Naive thymus-derived CD4-positive, alpha-beta T cell (primary cell): ENCODE results near the gene TAGLN. TPM values are rescaled to one million over a fixed set of nuclear protein-coding genes. Genes with fewer than 3 reads are reported as not detected.
A peak's percentile ranks its signal among the peaks of the same experiment; 100 is the strongest.

Experiments used
- ATAC-seq: fragments of 150-1000 bp; cut with Tn5 transposase; 2 replicates; pipeline ENCODE4 v1.10.0; 2021; ENCODE audit warnings: mild to moderate bottlenecking, moderate library complexity
- CTCF ChIA-PET: fragments of 350-600 bp; sonication (Branson Sonifier 250); formaldehyde crosslinking; loops from one replicate; lab custom pipeline; 2021; ENCODE audit warnings: antibody characterized with exemption; lab: Charles Lee
- POLR2A ChIA-PET: fragments of 350-600 bp; sonication (Branson Sonifier 250); formaldehyde crosslinking; loops from one replicate; lab custom pipeline; 2021; ENCODE audit warnings: antibody characterized with exemption, inconsistent platforms; lab: Charles Lee
- DNase-seq, 9 donors: peaks; one replicate each; pipeline versions ENCODE4 v3.0.0 to v3.0.0-alpha.2; 2020 to 2022; ENCODE audit warnings: mixed read lengths in 1 of 9
- H3K27ac ChIP-seq: one replicate; pipeline ENCODE4 v1.7.0; 2013; ENCODE audit warnings: mild to moderate bottlenecking, low read depth, low read length, moderate library complexity
- H3K27me3 ChIP-seq, 2 donors: one replicate each; pipeline ENCODE4 v1.7.0; 2013; ENCODE audit warnings: low read length in 2 of 2, mild to moderate bottlenecking in 2 of 2, moderate library complexity in 2 of 2; ENCODE audit not compliant: control insufficient read depth in 2 of 2, insufficient read depth in 2 of 2
- H3K36me3 ChIP-seq, 3 experiments: 1 replicate in 2 of 3; 2 replicates in 1 of 3; pipeline ENCODE4 v1.7.0; 2013; ENCODE audit warnings: low read length in 3 of 3, mild to moderate bottlenecking in 3 of 3, moderate library complexity in 1 of 3; ENCODE audit not compliant: insufficient read depth in 3 of 3, control insufficient read depth in 2 of 3
- H3K4me1 ChIP-seq, 2 donors: one replicate each; pipeline ENCODE4 v1.7.0; 2013; ENCODE audit warnings: low read length in 2 of 2, mild to moderate bottlenecking in 2 of 2, moderate library complexity in 1 of 2; ENCODE audit not compliant: control insufficient read depth in 2 of 2, insufficient read depth in 2 of 2
- H3K4me3 ChIP-seq: 2 replicates; pipeline ENCODE4 v1.7.0; 2013; ENCODE audit warnings: mild to moderate bottlenecking, low read length
- H3K9me3 ChIP-seq, 3 experiments: 1 replicate in 2 of 3; 2 replicates in 1 of 3; pipeline ENCODE4 v1.7.0; 2013; ENCODE audit warnings: low read length in 3 of 3; ENCODE audit not compliant: control insufficient read depth in 2 of 3
- H3K27ac Mint-ChIP-seq, 9 donors: one replicate each; pipeline ENCODE4 v1.8.0; 2020 to 2022; ENCODE audit warnings: mixed read lengths in 9 of 9, mild to moderate bottlenecking in 8 of 9, moderate library complexity in 5 of 9, inconsistent platforms in 2 of 9
- H3K27me3 Mint-ChIP-seq, 5 donors: one replicate each; pipeline ENCODE4 v1.8.0; 2021 to 2022; ENCODE audit warnings: mixed read lengths in 5 of 5, mild to moderate bottlenecking in 1 of 5
- H3K36me3 Mint-ChIP-seq, 5 donors: one replicate each; pipeline ENCODE4 v1.8.0; 2020 to 2022; ENCODE audit warnings: mixed read lengths in 5 of 5, mild to moderate bottlenecking in 3 of 5, inconsistent platforms in 1 of 5
- H3K4me1 Mint-ChIP-seq, 7 donors: one replicate each; pipeline ENCODE4 v1.8.0; 2020 to 2022; ENCODE audit warnings: mixed read lengths in 7 of 7, mild to moderate bottlenecking in 3 of 7, inconsistent platforms in 1 of 7
- H3K4me3 Mint-ChIP-seq, 10 donors: one replicate each; pipeline ENCODE4 v1.8.0; 2020 to 2022; ENCODE audit warnings: mild to moderate bottlenecking in 10 of 10, mixed read lengths in 10 of 10, moderate library complexity in 6 of 10, inconsistent platforms in 2 of 10
- H3K9me3 Mint-ChIP-seq, 11 donors: one replicate each; pipeline ENCODE4 v1.8.0; 2020 to 2022; ENCODE audit warnings: mixed read lengths in 11 of 11, mild to moderate bottlenecking in 4 of 11, inconsistent platforms in 1 of 11, moderate library complexity in 1 of 11
- intact Hi-C, 2 donors: fragments of 100-400 bp; cut with micrococcal nuclease; formaldehyde crosslinking; loops; one replicate each; pipeline ENCODE4 v1.15.1; 2023
- polyA plus RNA-seq, 2 donors: library from polyadenylated mRNA; unstranded; fragments of 300-500 nt; fragmentation: Illumina TruSeq; gene quantifications; one replicate each; pipeline ENCODE4 v1.2.3, GENCODE V29; 2021
- total RNA-seq, 6 experiments: library from RNA in 5 of 6; stranded (reverse) in 5 of 6; gene quantifications; 1 replicate in 5 of 6; 2 replicates in 1 of 6; pipeline ENCODE4 v1.2.3 and lab custom pipeline; 2021 to 2026

TAGLN gene
- total and polyA plus RNA-seq, 7 experiments from 2014 or later = 0.32 to 28.0 (median 13.7) TPM

- CTCF ChIA-PET = no interaction called here
- H3K27me3 ChIP-seq = no peaks in the 10 kb centered on the region
- H3K4me3 ChIP-seq = no peak overlapping the region
- Mint-ChIP-seq H3K4me1 (peaks cover 9 to 18% (median 13%) of the 10 kb centered on the region in 7 donors), H3K4me3 (no peak overlapping the region), H3K36me3 (peaks cover 0 to 35% (median 16%) of the 10 kb centered on the region in 5 donors), H3K27ac (no peak overlapping the region), H3K9me3 (no peaks in the 10 kb centered on the region), H3K27me3 (no peaks in the 10 kb centered on the region)
- no peak overlapping the region for H3K27ac ChIP-seq
- H3K36me3 ChIP-seq = peaks cover 0 to 25% (median 6%) of the 10 kb centered on the region in 3 experiments
- intact Hi-C loops = no loop called here
- POLR2A ChIA-PET = no interaction called here
- DNase-seq (no peak), ATAC-seq (no peak)
- peaks cover 4 to 7% of the 10 kb centered on the region in 2 donors for H3K4me1 ChIP-seq
- H3K9me3 ChIP-seq = no peaks in the 10 kb centered on the region
Observed at GRCh38 chr11:117238221-117238620, 39.1 kb downstream of the TAGLN start.

GRCh38 chr11:117239295-117239694 lies 40.1 kb downstream of the TAGLN start:
- H3K4me1 Mint-ChIP-seq = peaks cover 2 to 7% (median 2%) of the 10 kb centered on the region in 7 donors
- H3K27ac Mint-ChIP-seq = peak overlapping the region in 1 of 9 donors; percentile 23
- no peak overlapping the region for H3K4me3 Mint-ChIP-seq
- ChIA-PET POLR2A (no interaction called here), CTCF (interaction anchor here (0.5 to 0.6 kb wide), 2 partner anchors 13 to 173 kb away, joined by 3 to 4 read pairs; no protein-coding TSS in a partner anchor)
- no peaks in the 10 kb centered on the region for H3K27me3 Mint-ChIP-seq
- ATAC-seq (no peak), DNase-seq (no peak)
- Histone ChIP-seq H3K4me1 (no peaks in the 10 kb centered on the region), H3K27me3 (no peaks in the 10 kb centered on the region), H3K36me3 (peaks cover 0 to 32% (median 6%) of the 10 kb centered on the region in 3 experiments), H3K9me3 (no peaks in the 10 kb centered on the region), H3K27ac (no peak overlapping the region), H3K4me3 (no peak overlapping the region)
- intact Hi-C loops = no loop called here
- no peaks in the 10 kb centered on the region for H3K9me3 Mint-ChIP-seq
- H3K36me3 Mint-ChIP-seq = peaks cover 1 to 40% (median 18%) of the 10 kb centered on the region in 5 donors

GRCh38 chr11:117248341-117248740 lies 49.2 kb downstream of the TAGLN start:
- peaks cover 6 to 53% (median 16%) of the 10 kb centered on the region in 3 experiments for H3K36me3 ChIP-seq

GRCh38 chr11:117249571-117249970 lies 50.4 kb downstream of the TAGLN start:
- ATAC-seq = no peak
- Histone ChIP-seq H3K36me3 (peaks cover 6 to 52% (median 16%) of the 10 kb centered on the region in 3 experiments), H3K27me3 (no peaks in the 10 kb centered on the region), H3K4me3 (no peak overlapping the region), H3K9me3 (no peaks in the 10 kb centered on the region), H3K27ac (no peak overlapping the region), H3K4me1 (no peaks in the 10 kb centered on the region)
- Mint-ChIP-seq H3K4me3 (no peak overlapping the region), H3K9me3 (no peaks in the 10 kb centered on the region), H3K27me3 (no peaks in the 10 kb centered on the region), H3K27ac (peak overlapping the region in 1 of 9 donors; percentile 43), H3K4me1 (peaks cover 0 to 6% (median 0%) of the 10 kb centered on the region in 7 donors), H3K36me3 (peaks cover 14 to 51% (median 27%) of the 10 kb centered on the region in 5 donors)
- intact Hi-C loops = no loop called here
- DNase-seq = no peak
- ChIA-PET POLR2A (no interaction called here), CTCF (no interaction called here)

More at GRCh38 chr11:117248341-117248740, 49.2 kb downstream of the TAGLN start:
- Mint-ChIP-seq H3K4me1 (peaks cover 0 to 6% (median 2%) of the 10 kb centered on the region in 7 donors), H3K9me3 (no peaks in the 10 kb centered on the region), H3K27me3 (no peaks in the 10 kb centered on the region), H3K36me3 (peaks cover 17 to 50% (median 32%) of the 10 kb centered on the region in 5 donors), H3K4me3 (no peak overlapping the region), H3K27ac (no peak overlapping the region)
- no peak for DNase-seq
- intact Hi-C loops = no loop called here
- ATAC-seq = no peak
- no peaks in the 10 kb centered on the region for H3K9me3 ChIP-seq
- CTCF ChIA-PET = no interaction called here
- no peaks in the 10 kb centered on the region for H3K27me3 ChIP-seq
- POLR2A ChIA-PET = no interaction called here
- H3K27ac ChIP-seq = no peak overlapping the region
- H3K4me1 ChIP-seq = no peaks in the 10 kb centered on the region
- no peak overlapping the region for H3K4me3 ChIP-seq

- Mint-ChIP-seq H3K27me3 (no peaks in the 10 kb centered on the region), H3K9me3 (no peaks in the 10 kb centered on the region), H3K36me3 (peaks cover 13 to 54% (median 34%) of the 10 kb centered on the region in 5 donors), H3K4me3 (no peak overlapping the region), H3K27ac (peak overlapping the region in 1 of 9 donors; percentile 78), H3K4me1 (peaks cover 0 to 7% (median 4%) of the 10 kb centered on the region in 7 donors)
- DNase-seq = no peak
- H3K9me3 ChIP-seq = no peaks in the 10 kb centered on the region
- no peak overlapping the region for H3K27ac ChIP-seq
- peaks cover 10 to 44% (median 11%) of the 10 kb centered on the region in 3 experiments for H3K36me3 ChIP-seq
- ChIA-PET POLR2A (no interaction called here), CTCF (no interaction called here)
- ATAC-seq = no peak
- intact Hi-C loops = no loop called here
- no peak overlapping the region for H3K4me3 ChIP-seq
- H3K27me3 ChIP-seq = no peaks in the 10 kb centered on the region
- H3K4me1 ChIP-seq = no peaks in the 10 kb centered on the region
Observed at GRCh38 chr11:117251506-117251905, 52.3 kb downstream of the TAGLN start.

- Histone ChIP-seq H3K27ac (no peak overlapping the region), H3K4me1 (no peaks in the 10 kb centered on the region), H3K4me3 (no peak overlapping the region), H3K36me3 (peaks cover 0 to 23% (median 4%) of the 10 kb centered on the region in 3 experiments), H3K9me3 (no peaks in the 10 kb centered on the region), H3K27me3 (no peaks in the 10 kb centered on the region)
- peaks cover 0 to 7% (median 4%) of the 10 kb centered on the region in 7 donors for H3K4me1 Mint-ChIP-seq
- H3K9me3 Mint-ChIP-seq = no peaks in the 10 kb centered on the region
- H3K27ac Mint-ChIP-seq = peak overlapping the region in 1 of 9 donors; percentile 32
- DNase-seq (no peak), ATAC-seq (no peak)
- no peaks in the 10 kb centered on the region for H3K27me3 Mint-ChIP-seq
- H3K4me3 Mint-ChIP-seq = no peak overlapping the region
- CTCF ChIA-PET = no interaction called here
- POLR2A ChIA-PET = no interaction called here
- intact Hi-C loops = no loop called here
- peaks cover 0 to 55% (median 26%) of the 10 kb centered on the region in 5 donors for H3K36me3 Mint-ChIP-seq
Observed at GRCh38 chr11:117255966-117256365, 56.8 kb downstream of the TAGLN start.

GRCh38 chr11:117256573-117256972 lies 57.4 kb downstream of the TAGLN start:
- Histone ChIP-seq H3K27ac (no peak overlapping the region), H3K9me3 (no peaks in the 10 kb centered on the region), H3K4me1 (no peaks in the 10 kb centered on the region), H3K27me3 (no peaks in the 10 kb centered on the region), H3K36me3 (peaks cover 0 to 23% (median 4%) of the 10 kb centered on the region in 3 experiments), H3K4me3 (no peak overlapping the region)
- intact Hi-C loops = no loop called here
- Mint-ChIP-seq H3K4me3 (no peak overlapping the region), H3K4me1 (peaks cover 0 to 7% (median 4%) of the 10 kb centered on the region in 7 donors), H3K9me3 (no peaks in the 10 kb centered on the region), H3K27me3 (no peaks in the 10 kb centered on the region), H3K36me3 (peaks cover 0 to 53% (median 26%) of the 10 kb centered on the region in 5 donors), H3K27ac (peak overlapping the region in 1 of 9 donors; percentile 32)
- DNase-seq = no peak
- CTCF ChIA-PET = no interaction called here
- POLR2A ChIA-PET = interaction anchor here (0.9 kb wide), 1 partner anchor 14 kb away, joined by 3 read pairs; no protein-coding TSS in a partner anchor
- no peak for ATAC-seq
